Measurements from ENCODE around the gene MAP6D1.

Gene MAP6D1

GRCh38 chr3:183812761-183813445 is 12.5 kb downstream of the MAP6D1 start:
- no peak for DNase-seq (ENCODE audit: low read depth)
- H3K4me3 ChIP-seq (ENCODE audit: low read depth, low read length), result no peak overlapping the region
- no peak for TF ChIP-seq CTCF (IDR thresholded peaks at IDR 0.05; ENCODE audit: low read depth, low read length, missing control alignments)

GRCh38 chr3:183811638-183812037 is 13.7 kb downstream of the MAP6D1 start:
- no peak for DNase-seq (ENCODE audit: low read depth)
- H3K4me3 ChIP-seq (ENCODE audit: low read depth, low read length), result no peak overlapping the region
- no peak for TF ChIP-seq CTCF (IDR thresholded peaks at IDR 0.05; ENCODE audit: low read depth, low read length, missing control alignments)

- no peak overlapping the region for H3K4me3 ChIP-seq (ENCODE audit: low read depth, low read length)
- no peak for DNase-seq (ENCODE audit: low read depth)
- no peak for TF ChIP-seq CTCF (IDR thresholded peaks at IDR 0.05; ENCODE audit: low read depth, low read length, missing control alignments)
Observed at GRCh38 chr3:183810643-183811594, 14.5 kb downstream of the MAP6D1 start.

DNA sequence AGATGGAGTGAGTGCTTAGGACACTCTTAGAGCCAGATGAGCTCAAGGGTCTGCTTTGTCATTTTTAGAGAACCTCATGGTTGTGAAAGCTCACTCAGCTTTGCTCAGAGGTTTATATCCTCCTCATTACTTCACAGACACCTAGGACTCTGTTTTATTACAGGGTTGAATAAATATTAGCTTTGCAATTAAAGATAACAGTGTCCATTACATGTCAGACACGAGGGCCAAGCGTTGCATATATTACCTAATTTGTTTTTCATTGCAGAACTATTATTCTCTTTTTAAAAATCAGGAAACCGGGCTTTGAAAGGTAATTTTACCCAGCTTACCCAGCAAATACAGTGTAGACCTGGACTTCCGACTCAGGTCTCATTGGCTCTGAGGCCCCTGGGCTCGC is 16.1 kb downstream of the MAP6D1 start:
- H3K4me3 ChIP-seq (ENCODE audit: low read depth, low read length), result no peak overlapping the region
- no peak for DNase-seq (ENCODE audit: low read depth)
- no peak for TF ChIP-seq CTCF (IDR thresholded peaks at IDR 0.05; ENCODE audit: low read depth, low read length, missing control alignments)

DNA sequence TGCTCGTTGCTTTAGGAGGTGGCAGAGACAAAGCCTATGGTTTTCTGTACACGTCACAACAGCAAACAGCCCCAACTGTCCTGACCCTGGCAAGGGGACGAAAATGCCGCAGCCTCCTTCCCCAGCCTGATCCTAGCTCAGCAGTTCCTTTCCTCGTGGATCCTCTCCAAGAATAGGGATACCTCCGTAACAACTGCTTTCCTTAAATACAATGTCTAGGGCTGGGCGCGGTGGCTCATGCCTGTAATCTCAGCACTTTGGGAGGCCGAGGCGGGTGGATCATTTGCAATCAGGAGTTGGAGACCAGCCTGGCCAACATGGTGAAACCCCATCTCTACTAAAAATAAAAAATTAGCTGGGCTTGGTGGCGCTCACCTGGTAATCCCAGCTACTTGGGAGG is 17.0 kb downstream of the MAP6D1 start:
- DNase-seq (ENCODE audit: low read depth), result no peak
- no peak overlapping the region for H3K4me3 ChIP-seq (ENCODE audit: low read depth, low read length)
- TF ChIP-seq CTCF (IDR thresholded peaks at IDR 0.05; ENCODE audit: low read depth, low read length, missing control alignments), result no peak

- no peak for TF ChIP-seq CTCF (IDR thresholded peaks at IDR 0.05; ENCODE audit: low read depth, low read length, missing control alignments)
- no peak for DNase-seq (ENCODE audit: low read depth)
- no peak overlapping the region for H3K4me3 ChIP-seq (ENCODE audit: low read depth, low read length)
Observed at GRCh38 chr3:183807881-183808280, 17.5 kb downstream of the MAP6D1 start.

All from GM12864 (cell line).